ENCODE measurements around the gene CFI. TPM values are rescaled to one million over a fixed set of nuclear protein-coding genes. Genes with fewer than 3 reads are reported as not detected.

CFI gene
- total RNA-seq, 1 donor from 2014 or later = 4.2 TPM

DNA sequence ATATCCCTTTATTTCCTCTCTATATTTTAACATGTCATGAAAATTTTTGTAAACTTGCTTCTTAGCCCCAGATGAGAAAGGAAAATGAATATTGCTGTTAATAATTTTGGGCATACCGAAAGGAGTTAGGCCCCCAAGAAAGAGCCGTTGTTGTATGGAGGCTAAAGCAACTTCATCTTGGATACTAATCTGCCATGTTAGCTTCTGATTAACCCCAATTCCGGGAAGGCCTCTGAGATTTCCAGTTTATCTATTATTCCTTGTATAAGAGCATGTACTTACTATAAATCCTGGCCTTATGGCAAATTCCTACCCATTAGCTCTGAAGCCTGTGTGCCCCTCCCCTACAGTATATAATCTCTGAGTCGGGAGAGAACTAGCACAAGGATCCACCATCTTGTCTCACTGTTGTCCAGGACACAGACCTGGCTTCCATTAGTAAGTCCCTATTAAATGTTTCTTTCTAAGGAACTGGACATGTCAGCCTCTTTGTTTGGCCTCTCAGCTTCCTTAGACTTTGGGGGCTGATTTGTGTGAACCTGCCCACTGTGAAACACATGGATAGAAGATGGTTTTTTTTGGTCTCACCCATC, 51.1 kb downstream of the CFI start:
- TF ChIP-seq, protein P1, sequence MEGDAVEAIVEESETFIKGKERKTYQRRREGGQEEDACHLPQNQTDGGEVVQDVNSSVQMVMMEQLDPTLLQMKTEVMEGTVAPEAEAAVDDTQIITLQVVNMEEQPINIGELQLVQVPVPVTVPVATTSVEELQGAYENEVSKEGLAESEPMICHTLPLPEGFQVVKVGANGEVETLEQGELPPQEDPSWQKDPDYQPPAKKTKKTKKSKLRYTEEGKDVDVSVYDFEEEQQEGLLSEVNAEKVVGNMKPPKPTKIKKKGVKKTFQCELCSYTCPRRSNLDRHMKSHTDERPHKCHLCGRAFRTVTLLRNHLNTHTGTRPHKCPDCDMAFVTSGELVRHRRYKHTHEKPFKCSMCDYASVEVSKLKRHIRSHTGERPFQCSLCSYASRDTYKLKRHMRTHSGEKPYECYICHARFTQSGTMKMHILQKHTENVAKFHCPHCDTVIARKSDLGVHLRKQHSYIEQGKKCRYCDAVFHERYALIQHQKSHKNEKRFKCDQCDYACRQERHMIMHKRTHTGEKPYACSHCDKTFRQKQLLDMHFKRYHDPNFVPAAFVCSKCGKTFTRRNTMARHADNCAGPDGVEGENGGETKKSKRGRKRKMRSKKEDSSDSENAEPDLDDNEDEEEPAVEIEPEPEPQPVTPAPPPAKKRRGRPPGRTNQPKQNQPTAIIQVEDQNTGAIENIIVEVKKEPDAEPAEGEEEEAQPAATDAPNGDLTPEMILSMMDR (IDR thresholded peaks at IDR 0.05; ENCODE audit: insufficient read depth, low read length, poor library complexity, severe bottlenecking) = no peak
- DNase-seq (ENCODE audit: low read depth) = no peak
- Histone ChIP-seq H3K36me3 (ENCODE audit: control insufficient read depth, insufficient read depth, low read length) (no peaks in the 10 kb centered on the region), H3K4me3 (ENCODE audit: low read depth, low read length) (no peak overlapping the region), H3K27me3 (ENCODE audit: control insufficient read depth, insufficient read depth, low read length) (no peaks in the 10 kb centered on the region)

DNA sequence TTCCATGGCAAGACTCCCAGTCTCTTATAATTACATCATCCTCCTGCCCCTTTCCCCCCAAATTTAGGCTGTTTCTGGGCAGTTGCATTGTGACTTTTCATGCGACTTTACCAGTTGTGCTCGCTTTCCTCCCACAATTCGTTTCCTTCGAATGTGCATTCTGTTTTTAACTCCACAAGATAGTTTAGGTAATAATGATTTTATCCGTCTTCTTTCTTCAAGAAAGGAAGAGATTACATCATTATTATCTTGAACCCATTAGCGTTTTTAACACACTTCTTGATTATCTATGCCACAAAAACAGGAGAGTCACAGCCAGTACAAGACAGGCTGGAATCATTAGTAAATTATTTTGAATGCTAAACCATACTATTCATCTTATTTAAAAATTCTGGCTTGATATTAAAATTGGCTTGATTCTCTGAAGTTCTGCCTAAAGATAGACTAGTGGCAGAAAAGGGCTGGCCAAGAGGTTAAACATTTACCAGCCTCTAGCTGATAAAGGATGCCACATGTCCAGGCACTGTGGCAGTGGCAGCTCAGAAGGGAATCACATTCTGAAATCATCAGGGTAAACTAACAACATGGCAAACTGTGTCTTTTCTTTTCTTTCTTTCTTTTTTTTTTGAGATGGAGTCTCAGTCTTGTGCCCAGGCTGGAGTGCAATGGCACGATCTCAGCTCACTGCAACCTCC, 52.3 kb downstream of the CFI start:
- H3K27me3 ChIP-seq (ENCODE audit: control insufficient read depth, insufficient read depth, low read length) = no peaks in the 10 kb centered on the region
- DNase-seq (ENCODE audit: low read depth) = no peak
- no peak overlapping the region for H3K4me3 ChIP-seq (ENCODE audit: low read depth, low read length)
- TF ChIP-seq, protein P1 (IDR thresholded peaks at IDR 0.05; ENCODE audit: insufficient read depth, low read length, poor library complexity, severe bottlenecking) = no peak
- no peaks in the 10 kb centered on the region for H3K36me3 ChIP-seq (ENCODE audit: control insufficient read depth, insufficient read depth, low read length)

DNA sequence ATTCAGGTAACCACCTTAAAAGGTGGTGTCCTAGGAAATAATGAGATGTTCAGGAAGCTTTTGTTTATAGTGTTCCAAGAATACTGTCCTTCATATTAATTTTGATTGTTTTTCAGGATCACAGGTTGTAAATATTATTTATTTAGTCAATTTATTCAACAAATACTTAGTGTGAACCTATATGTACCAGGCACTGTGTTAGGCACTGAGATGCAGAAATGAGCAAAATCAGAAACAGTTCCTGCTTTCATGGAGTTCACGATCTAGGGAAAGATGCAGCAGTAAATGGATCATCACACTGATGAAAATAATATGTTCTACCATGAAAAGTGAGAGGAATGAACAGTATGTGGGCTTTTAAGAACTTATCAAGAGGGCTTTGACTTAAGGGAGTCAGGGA, 53.7 kb downstream of the CFI start:
- no peaks in the 10 kb centered on the region for H3K27me3 ChIP-seq (ENCODE audit: control insufficient read depth, insufficient read depth, low read length)
- H3K4me3 ChIP-seq (ENCODE audit: low read depth, low read length) = no peak overlapping the region
- TF ChIP-seq, protein P1 (IDR thresholded peaks at IDR 0.05; ENCODE audit: insufficient read depth, low read length, poor library complexity, severe bottlenecking) = no peak
- no peak for DNase-seq (ENCODE audit: low read depth)
- no peaks in the 10 kb centered on the region for H3K36me3 ChIP-seq (ENCODE audit: control insufficient read depth, insufficient read depth, low read length)

DNA sequence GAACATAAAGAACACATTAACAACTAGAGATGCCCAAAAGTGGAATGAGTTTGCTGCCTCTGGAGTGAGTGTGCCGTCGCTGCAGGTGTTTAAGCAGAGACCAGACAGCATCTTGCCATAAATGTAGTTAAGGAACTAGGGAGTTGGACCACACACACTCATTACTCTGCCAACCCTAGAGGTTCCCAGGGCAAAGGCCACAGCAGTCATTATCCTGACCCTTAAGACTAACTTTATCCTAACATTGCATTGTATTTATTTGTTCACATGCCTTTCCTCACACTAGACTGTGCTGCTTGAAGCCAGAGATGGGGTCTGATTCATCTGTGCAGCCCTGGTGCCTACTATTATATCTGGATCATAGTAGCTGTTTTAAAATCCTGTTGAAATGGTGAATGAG, 55.1 kb downstream of the CFI start:
- DNase-seq (ENCODE audit: low read depth) = no peak
- no peaks in the 10 kb centered on the region for H3K27me3 ChIP-seq (ENCODE audit: control insufficient read depth, insufficient read depth, low read length)
- TF ChIP-seq, protein P1 (IDR thresholded peaks at IDR 0.05; ENCODE audit: insufficient read depth, low read length, poor library complexity, severe bottlenecking) = no peak
- H3K4me3 ChIP-seq (ENCODE audit: low read depth, low read length) = no peak overlapping the region
- no peaks in the 10 kb centered on the region for H3K36me3 ChIP-seq (ENCODE audit: control insufficient read depth, insufficient read depth, low read length)

DNA sequence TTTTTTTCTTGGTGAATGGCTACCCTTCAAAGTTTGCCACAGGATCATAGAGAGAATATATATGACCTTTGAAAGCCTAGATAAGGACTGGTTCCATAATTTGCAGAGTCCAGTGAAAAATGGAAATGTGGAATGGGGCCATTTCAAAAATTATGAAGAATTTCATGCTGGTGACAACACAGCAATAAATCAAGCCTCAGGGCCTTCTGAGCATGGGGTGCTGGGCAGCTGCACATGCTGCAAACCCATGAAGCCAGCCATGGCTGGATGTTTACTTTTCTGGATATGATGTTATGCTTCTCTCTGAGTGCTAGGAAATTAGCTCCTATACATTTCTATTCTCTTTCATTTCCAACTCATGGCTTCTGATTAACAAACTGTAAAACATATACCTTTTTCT, 56.0 kb downstream of the CFI start:
- Histone ChIP-seq H3K27me3 (ENCODE audit: control insufficient read depth, insufficient read depth, low read length) (no peaks in the 10 kb centered on the region), H3K36me3 (ENCODE audit: control insufficient read depth, insufficient read depth, low read length) (no peaks in the 10 kb centered on the region), H3K4me3 (ENCODE audit: low read depth, low read length) (no peak overlapping the region)
- no peak for DNase-seq (ENCODE audit: low read depth)
- TF ChIP-seq, protein P1 (IDR thresholded peaks at IDR 0.05; ENCODE audit: insufficient read depth, low read length, poor library complexity, severe bottlenecking) = no peak

DNA sequence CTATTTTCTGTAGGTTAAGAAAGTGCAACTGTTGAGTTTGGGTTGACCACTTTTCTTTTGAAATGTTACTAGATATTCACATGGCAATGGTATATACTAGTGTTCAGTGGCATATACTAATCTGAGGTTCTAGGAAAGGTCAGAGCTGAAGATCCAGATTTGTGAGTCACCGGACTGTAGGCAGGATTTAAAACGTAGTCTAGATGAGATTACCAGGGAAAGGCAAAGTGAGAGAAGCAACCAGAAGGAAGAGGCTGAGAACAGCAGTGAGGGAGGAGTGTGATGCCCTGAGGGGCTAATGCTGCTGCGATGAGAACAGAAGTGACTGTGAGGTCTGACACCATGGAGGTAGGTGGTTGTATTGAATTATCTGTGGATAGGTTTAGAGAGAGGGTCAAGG, 62.3 kb downstream of the CFI start:
- H3K4me3 ChIP-seq (ENCODE audit: low read depth, low read length) = no peak overlapping the region
- no peak for DNase-seq (ENCODE audit: low read depth)
- no peaks in the 10 kb centered on the region for H3K36me3 ChIP-seq (ENCODE audit: control insufficient read depth, insufficient read depth, low read length)
- no peaks in the 10 kb centered on the region for H3K27me3 ChIP-seq (ENCODE audit: control insufficient read depth, insufficient read depth, low read length)
- TF ChIP-seq, protein P1 (IDR thresholded peaks at IDR 0.05; ENCODE audit: insufficient read depth, low read length, poor library complexity, severe bottlenecking) = no peak

Data from kidney epithelial cell (primary cell).